Measurements from ENCODE around the gene HOXD12.
A peak's percentile ranks its signal among the peaks of the same experiment; 100 is the strongest.

HOXD12 gene

DNA sequence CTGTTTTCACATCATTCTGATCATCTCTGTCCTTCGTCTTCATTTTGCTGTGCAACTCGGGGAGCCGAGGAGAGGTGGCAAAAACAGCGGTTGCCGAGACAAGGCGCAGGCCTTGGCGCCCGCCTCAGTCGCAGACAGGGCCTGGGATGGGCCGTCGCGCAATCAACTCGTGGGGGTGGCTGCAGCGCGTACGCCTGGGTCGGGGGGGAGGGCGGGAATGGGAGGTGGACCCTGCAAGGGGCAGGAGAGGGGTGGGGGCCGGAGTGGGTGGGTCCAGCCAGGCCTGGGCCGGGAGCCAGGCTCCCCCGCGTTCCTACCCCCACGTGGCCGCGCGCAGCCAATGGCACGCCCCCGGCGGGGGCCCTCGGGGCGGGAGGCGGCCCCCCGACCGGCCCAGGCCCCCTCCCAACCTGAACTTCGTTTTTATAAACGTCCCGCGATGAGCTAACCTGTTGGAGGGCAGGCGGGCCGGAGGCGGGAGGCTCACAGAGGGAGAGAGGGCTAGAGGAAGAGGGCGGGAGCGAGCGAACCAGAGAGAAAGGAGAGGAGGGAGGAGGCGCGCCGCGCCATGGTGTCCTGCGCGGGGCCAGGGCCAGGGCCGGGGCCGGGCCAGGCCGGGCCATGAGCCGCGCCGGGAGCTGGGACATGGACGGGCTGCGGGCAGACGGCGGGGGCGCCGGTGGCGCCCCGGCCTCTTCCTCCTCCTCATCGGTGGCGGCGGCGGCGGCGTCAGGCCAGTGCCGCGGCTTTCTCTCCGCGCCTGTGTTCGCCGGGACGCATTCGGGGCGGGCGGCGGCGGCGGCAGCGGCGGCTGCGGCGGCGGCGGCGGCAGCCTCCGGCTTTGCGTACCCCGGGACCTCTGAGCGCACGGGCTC lies 7.1 kb upstream of the HOXD12 start, which contains the start of gene HOXD13:
TSS of gene HOXD13 (plus strand) at position 452 of the 875 bp plus-strand sequence. CDS start at position 622, 170 bp downstream.
- DNase-seq (ENCODE audit: low spot score), result no peak

DNA sequence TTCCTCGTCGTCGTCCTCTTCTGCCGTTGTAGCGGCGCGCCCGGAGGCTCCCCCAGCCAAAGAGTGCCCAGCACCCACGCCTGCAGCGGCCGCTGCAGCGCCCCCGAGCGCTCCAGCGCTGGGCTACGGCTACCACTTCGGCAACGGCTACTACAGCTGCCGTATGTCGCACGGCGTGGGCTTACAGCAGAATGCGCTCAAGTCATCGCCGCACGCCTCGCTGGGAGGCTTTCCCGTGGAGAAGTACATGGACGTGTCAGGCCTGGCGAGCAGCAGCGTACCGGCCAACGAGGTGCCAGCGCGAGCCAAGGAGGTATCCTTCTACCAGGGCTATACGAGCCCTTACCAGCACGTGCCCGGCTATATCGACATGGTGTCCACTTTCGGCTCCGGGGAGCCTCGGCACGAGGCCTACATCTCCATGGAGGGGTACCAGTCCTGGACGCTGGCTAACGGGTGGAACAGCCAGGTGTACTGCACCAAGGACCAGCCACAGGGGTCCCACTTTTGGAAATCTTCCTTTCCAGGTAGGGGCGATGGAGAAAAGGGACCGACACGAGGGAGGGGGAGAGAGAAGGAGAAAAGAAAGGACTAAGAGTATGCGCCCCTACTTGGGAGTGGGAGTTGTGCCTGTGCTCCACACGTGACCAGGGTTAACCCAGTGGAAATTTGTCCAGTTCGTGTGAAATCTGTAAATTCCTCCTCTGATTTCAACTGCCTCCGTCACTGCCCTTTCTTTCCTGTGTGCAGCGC lies 6.3 kb upstream of the HOXD12 start:
- DNase-seq (ENCODE audit: low spot score), result no peak

DNA sequence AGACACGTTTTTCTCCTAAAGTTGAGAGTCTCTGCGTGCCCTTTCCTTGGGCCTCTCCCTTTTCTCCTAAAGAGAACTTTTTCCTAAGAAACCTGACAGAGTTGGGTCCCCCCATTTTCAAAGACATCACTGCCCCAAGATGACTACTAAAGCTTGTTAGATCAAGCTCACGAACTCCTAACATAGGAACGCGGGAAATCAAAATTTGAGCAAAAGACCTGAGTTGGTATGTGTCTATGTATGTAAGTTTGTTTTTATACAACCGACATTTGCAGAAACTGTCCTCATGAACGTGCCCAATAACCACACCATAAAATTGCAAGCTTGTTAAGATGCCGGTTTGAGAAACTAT lies 5.7 kb upstream of the HOXD12 start:
- DNase-seq (ENCODE audit: low spot score), result no peak

DNA sequence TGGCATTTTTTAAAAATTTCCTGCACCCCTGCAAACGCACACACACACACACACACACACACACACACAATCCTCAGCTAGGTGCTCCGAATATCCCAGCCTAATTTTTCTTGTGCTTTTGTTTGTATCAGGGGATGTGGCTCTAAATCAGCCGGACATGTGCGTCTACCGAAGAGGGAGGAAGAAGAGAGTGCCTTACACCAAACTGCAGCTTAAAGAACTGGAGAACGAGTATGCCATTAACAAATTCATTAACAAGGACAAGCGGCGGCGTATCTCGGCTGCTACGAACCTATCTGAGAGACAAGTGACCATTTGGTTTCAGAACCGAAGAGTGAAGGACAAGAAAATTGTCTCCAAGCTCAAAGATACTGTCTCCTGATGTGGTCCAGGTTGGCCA lies 5.2 kb upstream of the HOXD12 start:
- no peak for DNase-seq (ENCODE audit: low spot score)

DNA sequence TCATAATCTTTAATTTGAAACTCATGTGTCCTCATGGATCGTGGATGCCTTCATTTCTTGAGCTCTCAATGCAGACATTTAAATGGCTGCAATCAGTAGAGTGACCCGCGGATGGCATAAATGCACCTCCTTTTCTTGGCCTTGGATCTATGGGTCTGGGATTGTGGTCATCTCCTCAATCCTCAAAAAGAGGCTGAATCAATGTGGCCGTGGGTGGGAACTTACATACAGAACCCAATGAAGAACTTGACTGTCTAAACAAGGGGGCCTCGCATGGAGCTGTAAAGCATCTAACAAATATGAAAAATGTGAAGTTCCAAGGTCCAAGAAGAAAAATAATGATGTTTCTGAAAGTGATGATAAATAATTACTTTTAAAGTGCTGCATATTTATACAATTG lies 4.2 kb upstream of the HOXD12 start:
- no peak for DNase-seq (ENCODE audit: low spot score)

DNA sequence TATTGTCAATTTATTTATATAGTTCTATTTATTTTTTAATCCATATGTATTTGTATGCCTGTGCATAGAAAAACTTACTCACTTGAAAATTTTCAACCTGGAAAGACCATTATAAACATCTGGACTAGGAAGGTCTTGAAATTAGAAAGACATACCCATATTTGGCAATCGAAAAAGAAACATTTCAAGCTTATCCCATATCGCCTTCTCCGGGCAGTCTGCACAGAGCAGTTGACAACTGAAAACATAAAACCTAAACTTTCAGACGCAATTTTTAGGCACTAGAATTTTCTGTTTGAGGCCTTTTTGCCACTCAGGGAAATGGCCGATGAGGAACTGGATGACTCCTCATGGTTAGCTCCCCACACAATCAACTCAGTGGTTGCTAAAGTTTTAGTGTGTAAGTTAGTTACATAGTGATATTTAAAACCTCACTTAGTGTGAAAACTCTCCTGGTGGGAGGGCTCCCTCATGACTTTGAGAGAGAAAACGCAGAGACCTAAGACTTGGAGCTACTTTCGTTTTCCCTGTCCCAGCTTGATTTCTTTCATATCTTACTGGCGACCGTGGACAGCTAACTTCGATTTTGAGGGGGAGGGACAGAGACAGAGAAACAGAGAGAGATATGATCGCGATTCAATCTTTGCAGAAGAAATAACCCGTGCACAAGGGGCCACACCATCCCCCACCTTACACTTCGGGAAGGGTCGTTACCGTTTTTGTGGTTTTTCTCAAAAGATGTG lies 3.2 kb upstream of the HOXD12 start:
- no peak for DNase-seq (ENCODE audit: low spot score)

DNA sequence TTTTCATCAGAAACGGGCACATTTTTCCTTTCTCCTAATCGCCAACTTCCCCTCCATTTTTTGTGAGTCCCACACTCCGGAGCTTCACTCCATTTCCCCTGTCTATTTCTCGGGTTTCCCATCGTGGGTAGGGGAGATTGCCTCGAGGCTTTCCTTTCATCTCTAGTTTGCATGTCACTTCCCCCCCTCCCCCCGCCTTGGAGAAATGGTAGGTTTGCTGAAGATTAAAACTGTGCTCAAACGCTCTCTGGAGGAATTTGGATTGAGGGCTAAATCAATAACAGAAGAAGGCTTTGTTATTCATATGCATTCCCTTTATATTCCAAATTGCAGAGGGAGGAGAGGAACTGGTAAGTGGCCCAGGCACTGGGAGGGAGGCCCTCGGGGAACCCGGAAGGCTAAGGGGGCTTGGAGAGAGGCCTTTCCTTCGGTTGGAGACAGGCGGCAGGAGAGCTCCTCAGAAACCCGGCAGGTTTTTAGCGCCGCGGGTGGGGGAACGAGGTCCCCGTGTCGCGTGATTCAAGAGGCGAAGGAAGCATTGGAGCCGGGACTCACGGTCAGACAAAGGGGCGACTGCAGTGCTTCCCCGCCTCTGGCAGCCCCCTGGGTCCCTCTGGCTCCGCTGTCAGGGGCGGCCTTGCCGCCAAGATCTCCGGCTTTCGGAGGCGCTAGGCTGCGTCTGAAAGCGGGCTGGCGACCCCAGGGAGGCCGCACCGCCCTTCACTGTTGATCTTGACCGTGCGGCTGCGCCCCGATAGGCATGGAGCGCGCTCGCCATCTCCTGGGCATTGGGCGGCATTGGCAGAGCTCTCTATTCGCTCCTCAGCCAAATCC lies 2.4 kb upstream of the HOXD12 start:
- DNase-seq (ENCODE audit: low spot score), result peak; percentile 80

DNA sequence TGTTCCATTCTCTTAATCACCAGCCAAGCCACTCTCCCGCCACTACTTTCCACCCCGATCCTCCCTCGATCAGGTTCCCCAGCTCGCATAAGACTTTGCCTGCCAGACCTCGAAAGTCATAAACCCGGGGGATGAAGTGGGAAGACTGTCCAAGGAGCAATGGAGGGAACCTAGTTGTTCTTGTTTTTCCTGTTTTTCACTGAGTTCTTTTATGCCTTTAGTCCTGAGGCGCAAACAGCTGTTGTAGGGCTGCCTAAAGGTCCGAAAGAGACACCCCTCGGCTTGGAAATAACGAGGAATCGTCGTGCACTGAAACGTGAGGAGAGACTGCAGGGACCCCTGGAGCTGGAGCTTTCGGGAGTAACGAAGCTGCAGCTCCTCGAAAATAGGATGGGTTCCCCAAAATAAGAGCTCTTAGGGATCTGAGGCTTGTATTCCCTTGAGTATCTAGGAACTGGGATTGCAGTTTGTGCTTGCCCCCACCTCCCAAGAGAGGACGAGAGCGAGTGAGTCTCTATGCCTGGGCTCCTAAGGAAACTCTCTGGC lies 1.7 kb upstream of the HOXD12 start:
- no peak for DNase-seq (ENCODE audit: low spot score)

DNA sequence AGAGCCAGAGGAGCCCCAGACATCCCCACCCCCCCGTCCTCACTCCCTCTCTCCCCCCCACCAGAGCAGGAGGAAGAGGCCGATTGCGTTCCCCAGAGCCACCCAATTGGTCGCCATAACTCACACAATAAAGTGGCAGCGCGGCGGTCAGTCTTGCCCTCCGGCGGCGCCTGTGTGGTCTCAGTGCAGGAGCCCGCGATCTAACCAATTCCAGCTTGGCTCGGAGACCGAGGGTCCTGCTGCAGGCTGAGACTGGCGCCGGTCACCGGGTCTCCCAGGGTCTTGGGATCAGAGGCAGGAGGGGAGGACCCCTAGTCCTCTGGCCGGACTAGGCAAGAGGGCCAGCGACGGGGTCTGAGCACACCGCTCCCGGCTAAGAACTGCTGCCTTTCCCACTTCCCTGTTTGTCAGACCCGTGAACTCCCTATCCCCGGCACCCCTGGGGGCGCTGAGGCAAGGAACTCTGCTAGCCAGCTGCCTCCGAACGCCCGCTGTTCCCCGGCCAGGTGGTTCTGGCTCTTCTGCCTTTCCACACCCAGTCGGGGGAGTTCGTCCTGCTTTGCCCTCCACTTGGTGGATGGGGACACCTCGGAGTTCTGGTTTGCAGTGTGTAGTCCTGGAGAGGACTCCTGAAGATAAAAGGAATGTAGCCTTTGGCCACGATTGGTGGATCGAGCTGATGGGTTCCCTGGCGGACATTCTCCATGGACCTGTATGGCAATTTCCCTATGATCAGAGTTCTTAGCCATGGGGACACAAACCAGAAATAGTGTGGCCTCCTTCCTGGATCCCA lies 1.0 kb upstream of the HOXD12 start:
- DNase-seq (ENCODE audit: low spot score), result no peak

DNA sequence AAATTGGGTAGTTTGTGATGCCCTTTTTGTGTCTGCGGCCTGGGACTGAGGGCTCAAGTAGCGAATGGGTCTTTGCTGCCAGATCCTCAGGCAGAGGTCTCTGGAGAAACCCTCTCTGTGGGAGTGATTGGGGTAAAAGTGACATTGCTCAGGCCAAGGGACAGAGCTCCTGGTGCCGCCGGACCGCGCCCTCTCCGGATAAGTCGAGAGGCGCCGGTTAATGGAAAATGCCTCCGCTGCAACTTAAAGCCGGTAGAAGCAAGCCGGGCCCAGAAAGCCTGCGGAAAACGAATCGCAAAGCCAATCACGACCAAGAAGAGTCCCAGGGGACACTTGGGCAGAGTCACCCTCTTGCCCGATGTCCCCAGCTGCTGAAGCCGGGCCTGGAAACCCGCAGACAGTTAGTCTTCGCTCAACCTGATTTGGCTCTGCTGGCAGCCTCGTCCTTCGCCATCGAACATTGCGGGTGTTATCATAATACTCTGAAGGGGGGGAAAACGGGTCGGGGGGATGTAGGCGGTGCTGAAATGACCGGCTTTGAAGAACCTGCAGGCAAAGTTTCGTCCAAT lies 352 bp upstream of the HOXD12 start:
- DNase-seq (ENCODE audit: low spot score), result no peak

DNA sequence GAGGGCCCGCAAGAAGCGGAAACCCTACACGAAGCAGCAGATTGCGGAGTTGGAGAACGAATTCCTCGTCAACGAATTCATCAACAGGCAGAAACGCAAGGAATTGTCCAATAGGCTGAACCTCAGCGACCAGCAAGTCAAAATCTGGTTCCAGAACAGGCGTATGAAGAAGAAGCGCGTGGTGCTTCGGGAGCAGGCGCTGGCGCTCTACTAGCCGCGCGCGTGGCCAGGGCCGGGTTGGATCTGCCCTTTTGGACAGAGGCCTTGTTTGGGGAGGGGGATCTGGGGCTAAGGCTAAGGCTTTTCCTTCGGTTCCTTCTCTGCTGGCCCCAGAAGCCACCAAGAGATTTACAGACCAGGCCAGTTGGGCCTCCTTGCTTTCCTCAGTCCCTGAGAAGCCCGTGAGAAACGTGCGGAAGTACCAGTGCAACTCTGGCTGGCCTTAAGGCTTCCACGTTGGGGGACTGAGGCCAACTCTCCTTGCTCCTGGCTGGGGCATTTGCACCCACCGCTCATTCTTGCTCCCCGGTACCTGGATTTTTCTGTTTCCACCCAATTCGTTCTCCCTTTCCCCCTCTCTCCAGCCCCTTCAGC lies 1.0 kb downstream of the HOXD12 start:
- no peak for DNase-seq (ENCODE audit: low spot score)

DNA sequence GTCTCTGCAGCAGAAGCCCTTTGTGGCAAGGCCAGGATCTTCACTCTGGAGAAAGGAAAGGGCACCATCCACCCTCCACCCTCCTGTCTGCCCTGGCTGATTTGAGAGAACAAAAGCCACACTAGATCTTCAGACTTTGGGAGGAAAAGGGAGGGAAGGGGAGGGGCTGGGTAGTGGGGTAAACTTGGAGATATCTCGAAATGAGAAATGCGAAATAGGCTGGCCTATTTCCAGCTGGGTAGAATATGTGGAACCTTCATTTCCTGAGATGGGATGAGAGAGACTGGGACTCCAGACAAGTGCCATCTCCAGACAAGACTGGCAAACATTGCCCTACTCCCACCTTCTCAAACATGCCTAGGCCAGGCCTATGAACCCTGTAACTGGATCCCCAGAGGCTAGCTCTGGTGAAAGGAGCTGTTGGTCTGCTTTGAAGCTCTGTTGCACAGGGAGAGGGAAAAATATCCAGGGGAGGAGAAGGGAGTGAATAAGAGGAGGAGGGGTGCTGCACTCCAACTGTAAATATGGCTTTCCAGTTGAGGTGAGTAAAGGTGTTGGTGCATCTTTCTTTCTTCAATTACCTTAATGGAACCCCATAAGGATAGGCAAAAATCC lies 1.7 kb downstream of the HOXD12 start:
- DNase-seq (ENCODE audit: low spot score), result no peak

DNA sequence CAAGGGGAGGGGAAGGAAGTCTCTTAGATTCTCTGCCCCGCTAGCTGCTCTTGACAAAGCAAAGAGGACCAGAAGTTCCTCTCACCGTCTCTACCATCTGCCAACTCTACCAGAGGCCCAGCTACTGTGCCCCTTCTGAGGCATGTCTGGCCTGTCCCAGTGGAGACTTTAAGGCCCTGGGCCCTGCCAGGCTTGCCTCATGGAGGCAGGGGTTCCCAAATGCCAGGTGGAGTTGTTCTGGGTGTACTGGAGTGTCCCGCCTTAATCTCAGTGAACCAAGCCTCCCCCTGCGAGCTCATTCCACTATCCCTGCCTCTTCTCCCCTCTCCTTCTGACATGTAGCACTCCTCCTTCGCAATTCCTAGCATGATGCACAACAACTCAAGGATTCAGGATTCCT lies 2.2 kb downstream of the HOXD12 start:
- DNase-seq (ENCODE audit: low spot score), result no peak

DNA sequence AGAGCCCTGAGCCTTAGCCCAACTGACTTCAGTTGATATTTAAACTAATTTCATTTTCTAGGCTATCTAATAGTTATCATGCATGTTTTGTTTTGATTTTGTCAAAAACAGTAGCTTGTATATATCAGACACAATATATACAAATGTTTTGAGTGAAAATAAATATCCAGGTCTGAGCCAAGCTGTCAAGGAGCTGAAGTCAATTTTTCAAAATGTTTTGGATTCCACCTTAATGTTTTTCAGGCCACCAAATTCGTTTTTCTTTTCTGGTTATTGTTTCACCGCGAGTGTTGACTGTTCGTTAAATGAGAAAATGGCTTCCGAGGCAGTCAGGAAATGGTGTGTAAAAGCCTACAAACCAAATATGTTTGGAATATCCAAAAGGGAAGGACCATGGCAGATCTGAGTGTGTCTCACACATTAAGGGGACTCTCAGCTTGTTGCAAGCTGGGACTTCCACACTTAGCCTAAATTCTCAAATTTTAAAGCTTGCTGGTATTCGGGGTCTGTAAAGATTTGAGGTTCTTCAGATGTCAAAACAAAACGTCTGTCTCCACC lies 2.8 kb downstream of the HOXD12 start:
- no peak for DNase-seq (ENCODE audit: low spot score)

DNA sequence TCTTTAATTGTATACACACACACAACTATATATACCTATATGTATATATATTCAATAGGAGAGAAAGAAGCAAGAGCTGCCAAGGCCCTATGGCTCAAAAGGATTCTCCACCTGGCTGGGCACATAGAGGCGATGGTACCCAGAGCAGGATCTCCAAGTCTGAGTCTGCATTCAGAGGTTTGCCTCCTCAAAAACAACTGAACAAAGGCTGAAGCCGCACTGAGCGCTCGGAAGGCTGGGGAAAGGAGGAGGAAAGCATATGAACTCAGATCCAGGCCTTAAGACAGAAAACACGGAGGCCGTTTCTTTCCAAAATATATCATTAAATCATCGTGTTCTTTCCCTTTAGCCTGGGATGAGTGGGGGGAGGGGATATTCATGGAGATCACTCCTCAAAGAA lies 3.6 kb downstream of the HOXD12 start:
- no peak for DNase-seq (ENCODE audit: low spot score)

DNA sequence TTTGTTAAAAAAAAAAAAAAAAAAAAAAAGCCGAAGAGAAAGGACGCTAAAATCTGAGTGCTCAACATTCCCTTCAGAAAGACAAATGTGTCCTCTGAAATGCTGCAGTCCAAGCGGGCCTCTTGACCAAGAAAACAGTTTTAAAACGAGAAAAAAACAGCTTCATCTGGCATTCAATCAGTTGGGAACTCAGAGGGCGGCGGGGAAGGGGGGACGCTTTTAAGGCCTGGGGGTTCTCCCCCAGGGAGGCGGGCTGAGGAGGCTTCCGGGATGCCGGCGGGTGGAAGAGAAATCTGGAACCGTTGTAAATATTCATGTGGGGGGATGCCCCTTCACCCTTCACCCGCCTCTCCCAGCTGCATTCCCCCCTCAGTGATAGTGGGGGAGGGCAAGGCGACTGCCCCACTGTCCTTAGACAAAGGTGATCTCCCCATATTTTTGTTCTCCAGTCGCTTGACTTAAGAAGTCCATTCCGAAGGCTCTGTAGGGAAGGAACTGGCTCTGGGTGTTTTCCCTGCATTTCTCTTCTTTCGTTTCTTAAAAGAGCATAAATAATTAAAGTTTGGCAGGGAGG lies 4.2 kb downstream of the HOXD12 start:
- DNase-seq (ENCODE audit: low spot score), result no peak

DNA sequence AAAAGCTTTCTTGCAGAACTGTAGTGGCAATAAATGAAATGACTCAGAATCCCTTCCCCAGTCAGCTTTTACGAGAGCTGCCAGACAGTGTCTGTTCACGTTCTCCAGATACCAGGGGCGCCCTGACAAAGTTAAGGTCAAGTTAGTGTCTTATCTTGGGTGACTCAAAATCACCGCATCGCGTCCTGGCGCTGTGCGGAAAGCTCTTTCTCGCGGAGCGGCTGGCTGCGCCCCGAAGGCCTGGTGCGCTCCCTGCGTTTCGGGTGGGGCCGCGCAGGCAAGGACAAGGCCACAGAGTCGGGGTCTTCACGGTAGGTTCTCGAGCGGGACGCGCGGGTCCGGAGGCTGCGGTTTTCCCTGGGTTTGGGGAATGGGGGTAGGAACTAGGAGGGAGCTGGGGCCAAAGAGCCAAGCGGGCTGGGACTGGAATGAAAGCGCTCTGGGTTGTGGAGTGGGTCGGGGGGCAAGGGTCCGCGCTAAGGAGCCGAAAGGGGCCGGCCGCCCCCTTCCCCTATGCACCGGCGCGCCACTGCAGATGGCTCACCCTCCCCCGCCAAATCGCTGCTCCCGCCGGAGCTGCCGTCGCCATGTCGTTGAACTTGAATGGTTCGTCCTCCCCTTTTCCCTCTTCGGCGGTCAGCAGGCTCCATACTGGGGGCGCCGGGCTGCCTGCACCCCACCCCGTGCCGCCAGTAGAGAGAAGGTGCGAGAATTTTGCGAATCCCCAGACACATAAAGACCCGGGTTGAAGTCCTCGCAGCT lies 4.9 kb downstream of the HOXD12 start:
- peak; percentile 57 for DNase-seq (ENCODE audit: low spot score)
